Measurements from ENCODE around the gene CDK14.

GRCh38 chr7:91137153-91137787, 541.1 kb downstream of the CDK14 start:
- TF ChIP-seq CTCF (IDR thresholded peaks at IDR 0.05; ENCODE audit: borderline replicate concordance, extremely low read depth, low read length, poor library complexity, severe bottlenecking) (no peak), EZH2 (IDR thresholded peaks at IDR 0.05; ENCODE audit: borderline replicate concordance, low read depth, low read length, severe bottlenecking) (no peak)

Measured in DND-41 (cell line).